Caki2 (cell line): ENCODE data around the gene NEMP2. TPM values are rescaled to one million over a fixed set of nuclear protein-coding genes. Genes with fewer than 3 reads are reported as not detected.

Experiments used
- DNase-seq: peaks from one replicate; pipeline ENCODE4 v3.0.0-alpha.2; 2015; ENCODE audit warnings: low read depth
- in situ Hi-C: cut with HindIII; loops from 2 replicates; pipeline ENCODE4 v1.10.0; 2016; ENCODE audit warnings: low sequenced_read_pairs, low pct_unique_long_range_greater_than_20kb, mixed read lengths
- total RNA-seq: library from RNA; depleted of rRNA; stranded (reverse); fragments of >200 nt; shearing (Covaris generic); gene quantifications from 2 replicates; pipeline ENCODE4 v1.2.3, GENCODE V29; 2014; ENCODE audit warnings: low replicate concordance

NEMP2 gene
- total RNA-seq, 1 experiment from 2014 or later = 10.5 TPM

DNA sequence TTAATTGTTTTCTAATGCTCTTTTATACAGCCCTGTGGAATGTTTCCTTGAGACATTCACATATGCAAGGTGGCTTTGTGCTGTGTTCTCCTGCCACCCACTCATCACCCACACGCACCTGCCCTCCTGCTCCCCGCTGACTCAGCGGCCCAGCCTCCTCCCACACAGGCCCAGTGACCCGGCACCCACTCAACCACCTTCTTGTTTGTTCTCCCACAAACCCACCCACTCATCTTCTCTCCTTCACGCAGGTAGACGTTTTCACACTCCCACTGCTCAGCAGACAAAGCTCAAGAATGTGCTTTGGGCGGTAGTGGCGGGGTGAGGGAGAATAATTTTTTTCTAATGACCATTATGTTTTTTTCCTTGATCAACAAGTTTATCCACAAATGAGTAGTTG, 28.6 kb upstream of the NEMP2 start:
- no peak for DNase-seq
- in situ Hi-C loops = no loop called here

DNA sequence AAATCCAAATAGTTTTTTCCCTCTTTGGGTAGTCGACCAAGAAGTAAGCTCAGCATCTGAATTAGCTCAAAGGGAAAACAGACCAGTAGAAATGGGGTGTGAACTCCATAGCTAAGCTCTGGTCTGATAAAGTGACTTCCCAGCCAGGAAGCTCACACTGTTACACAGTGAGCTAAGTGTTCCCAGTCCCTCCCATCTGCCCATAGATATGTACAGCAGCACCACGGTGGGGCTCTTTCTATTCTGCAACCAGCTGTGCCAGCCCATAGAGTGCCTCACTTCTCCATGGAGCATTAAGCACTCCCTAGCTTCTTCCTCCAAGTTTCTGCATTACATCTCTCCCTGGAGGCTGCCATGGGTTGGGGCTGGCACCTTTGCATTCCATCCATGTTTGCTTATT, 27.6 kb upstream of the NEMP2 start:
- in situ Hi-C loops = no loop called here
- DNase-seq = no peak

DNA sequence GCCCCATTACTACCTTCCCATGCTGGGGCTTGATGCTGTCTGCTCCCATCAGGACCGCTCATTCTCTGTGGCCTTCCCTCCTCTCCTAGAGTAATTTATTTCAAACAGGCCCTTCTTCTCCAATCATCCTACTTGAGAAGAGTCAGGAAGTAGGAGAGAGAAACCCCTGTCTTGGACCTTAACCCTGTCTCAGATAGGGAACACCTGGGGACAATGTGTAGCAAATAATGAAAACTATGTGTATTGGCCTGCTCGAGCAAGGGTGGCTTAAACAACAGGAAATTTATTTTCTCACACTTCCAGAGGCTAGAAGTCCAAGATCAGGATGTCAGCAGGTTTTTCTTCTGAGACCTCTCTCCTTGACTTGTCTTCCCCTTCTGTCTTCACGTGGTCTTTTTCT, 26.6 kb upstream of the NEMP2 start:
- in situ Hi-C loops = no loop called here
- no peak for DNase-seq

DNA sequence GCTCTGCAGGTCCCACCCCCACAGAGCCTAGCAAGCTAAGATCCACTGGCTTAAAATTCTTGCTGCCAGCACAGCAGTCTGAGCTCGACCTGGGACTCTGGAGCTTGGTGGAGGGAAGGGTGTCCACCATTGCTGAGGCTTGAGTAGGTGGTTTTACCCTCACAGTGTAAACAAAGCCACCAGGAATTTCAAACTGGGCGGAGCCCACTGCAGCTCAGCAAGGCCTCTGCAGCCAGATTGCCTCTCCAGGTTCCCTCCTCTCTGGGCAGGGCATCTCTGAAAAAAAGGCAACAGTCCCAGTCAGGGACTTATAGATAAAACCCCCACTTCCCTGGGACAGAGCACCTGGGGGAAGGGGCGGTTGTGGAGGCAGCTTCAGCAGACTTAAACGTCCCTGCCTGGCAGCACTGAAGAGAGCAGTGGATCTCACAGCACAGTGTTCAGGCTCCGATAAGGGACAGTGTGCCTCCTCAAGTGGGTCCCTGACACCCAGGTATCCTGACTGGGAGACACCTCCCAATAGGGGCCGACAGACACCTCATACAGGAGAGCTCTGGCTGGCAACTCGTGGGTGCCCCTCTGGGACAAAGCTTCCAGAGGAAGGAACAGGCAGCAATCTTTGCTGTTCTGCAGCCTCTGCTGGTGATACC, 20.0 kb upstream of the NEMP2 start:
- in situ Hi-C loops = no loop called here
- DNase-seq = no peak

DNA sequence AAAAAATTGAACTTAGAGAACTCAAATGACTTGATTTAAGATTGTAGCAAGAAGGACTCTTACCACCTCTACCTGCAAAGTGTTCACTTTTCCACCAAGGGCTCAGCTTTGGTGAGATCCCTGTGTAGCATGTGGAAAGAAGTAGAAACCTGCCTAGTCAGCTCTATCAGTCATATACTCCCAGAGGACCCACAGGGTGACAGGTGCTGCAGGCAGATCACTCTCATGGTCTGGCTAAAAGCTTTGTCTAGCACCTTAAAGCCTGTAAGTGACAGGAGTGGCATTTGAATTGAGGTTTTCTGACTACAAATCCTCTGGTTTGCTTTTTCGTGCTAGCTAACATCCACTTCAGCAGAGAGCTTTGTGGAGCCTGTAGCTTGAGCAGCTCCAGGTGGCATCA, 18.7 kb upstream of the NEMP2 start:
- no peak for DNase-seq

DNA sequence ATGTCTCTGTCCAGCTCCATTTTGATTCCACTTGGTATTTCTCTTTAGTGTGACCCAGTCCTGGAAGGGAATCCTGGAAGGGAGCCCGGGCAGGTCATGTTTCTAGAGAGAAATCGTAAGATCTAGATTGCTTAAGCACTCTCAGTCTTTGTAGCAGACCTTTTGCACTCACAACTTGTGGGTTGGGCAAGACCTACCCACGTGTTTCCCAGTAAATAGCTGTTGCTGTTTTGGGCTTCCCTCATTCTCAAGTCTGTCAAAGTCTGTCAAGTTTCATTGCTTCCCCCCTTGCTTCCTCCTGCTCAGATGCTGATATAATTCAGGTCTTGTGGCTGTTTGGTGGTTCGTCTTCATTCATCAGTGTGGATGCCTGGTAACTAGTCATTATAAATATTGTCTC, 17.4 kb upstream of the NEMP2 start:
- no peak for DNase-seq

More for the DNA sequence above, 18.7 kb upstream of the NEMP2 start:
- in situ Hi-C loops = no loop called here

DNA sequence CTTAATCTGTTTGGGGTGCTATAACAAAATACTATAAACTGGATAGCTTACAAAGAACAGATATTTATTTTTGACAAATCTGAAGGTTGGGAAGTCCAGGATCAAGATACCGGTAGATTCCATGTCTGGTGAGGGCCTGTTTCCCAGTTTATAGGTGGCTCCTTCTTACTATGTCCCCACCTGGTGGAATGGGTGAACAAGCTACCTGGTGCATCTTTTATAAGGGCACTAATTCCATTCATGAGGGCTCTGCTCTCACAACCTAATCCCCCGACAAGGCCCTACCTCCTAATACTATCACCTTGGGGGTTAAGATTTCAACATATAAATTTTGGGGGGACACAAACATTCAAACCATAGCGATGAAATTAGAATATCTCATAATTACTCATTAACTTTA, 15.6 kb upstream of the NEMP2 start:
- DNase-seq = no peak
- in situ Hi-C loops = no loop called here

More for the DNA sequence above, 17.4 kb upstream of the NEMP2 start:
- in situ Hi-C loops = no loop called here

DNA sequence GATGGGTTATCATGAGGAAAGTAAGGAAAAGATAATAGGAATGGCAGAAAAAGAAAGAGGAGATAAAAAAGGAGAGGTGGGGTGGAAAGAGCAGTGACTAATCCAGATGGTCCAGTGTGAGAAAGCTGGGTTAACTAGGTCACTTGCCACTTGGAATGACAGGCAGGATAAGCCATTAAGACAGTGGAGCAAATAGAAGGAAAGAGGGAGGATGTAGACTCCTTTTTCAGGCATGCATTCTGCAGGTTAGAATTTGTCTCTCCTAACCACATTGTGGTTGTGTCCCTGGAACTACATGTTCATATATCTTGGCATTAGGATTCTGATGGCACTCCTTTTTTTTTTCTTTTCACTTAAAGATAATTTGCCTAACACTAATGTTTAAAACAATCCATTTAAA, 13.4 kb upstream of the NEMP2 start:
- in situ Hi-C loops = no loop called here
- DNase-seq = no peak

DNA sequence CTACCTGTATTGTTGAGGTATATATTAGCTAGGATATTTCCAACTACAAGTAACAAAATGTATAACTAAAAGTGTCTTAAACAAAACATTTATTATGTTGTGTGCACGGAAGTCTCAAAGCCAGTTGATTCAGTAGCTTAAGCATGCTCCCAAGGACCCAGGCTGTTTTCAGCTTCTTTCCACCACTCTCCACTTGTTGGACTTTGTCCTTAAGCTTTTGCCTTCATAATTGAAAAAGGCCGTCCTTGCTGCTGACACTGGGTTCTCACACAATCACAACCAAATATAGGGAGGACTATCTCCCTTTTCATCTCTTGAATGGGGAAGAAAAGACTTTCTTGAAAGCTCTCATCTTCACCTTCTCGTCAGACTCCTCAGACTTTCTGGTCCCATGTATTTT, 12.2 kb upstream of the NEMP2 start:
- in situ Hi-C loops = no loop called here
- no peak for DNase-seq

DNA sequence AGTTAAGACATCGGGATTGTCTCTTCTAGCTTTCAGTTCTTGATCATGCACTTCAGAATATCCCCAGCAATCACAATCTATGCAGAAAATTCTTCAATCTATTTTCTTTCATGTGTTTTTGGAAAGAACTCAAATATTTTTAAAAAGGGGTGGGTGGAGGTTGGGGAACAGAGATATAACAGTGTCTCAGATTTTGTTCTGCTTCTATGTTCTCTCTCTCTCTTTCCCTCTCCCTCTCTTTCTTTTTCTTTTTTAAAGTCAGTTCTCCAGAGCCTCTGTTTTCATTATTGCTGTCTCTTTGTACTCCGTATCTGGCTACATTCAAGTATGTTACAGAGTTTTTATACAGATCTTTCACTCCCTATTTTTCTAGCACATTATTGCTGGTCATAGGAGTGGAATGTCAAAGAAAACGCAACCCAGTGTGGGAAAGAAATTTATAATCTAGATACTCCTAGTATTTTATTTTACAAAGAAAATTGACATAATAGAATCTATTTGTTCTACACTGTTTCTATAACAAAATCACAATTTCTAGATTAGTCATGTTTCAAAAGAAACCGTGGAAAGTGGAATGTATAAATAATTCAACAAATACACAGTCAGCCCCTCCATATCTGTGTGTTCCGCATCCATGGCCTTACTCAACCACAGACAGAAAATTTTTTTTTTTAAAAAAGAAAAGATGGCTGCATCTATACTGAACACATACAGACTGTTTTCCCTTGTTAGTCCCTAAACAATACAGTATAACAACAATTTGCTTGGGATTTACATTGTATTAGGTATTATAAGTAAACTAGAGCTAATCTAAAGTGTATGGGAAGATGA, 11.2 kb upstream of the NEMP2 start:
- in situ Hi-C loops = no loop called here
- DNase-seq = no peak

DNA sequence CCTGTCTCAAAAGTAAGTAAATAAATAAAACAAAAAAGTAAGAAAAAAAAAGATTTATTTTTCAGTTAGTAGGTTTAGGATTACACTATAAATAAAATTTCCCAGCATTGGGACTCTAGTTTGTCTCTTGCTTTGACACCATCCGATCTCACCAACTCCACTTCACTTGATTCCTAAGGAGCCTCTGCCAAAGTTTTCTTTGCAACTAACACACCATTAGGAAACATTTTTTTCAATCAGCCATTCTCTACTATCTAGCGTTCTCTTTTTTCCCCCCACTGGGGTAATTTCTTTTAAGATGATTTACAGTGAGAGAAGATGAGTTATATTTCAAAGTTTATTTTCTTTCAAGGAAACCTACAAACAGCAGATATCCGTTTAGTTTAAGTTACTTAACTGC, 10.6 kb upstream of the NEMP2 start:
- DNase-seq = no peak
- in situ Hi-C loops = no loop called here

DNA sequence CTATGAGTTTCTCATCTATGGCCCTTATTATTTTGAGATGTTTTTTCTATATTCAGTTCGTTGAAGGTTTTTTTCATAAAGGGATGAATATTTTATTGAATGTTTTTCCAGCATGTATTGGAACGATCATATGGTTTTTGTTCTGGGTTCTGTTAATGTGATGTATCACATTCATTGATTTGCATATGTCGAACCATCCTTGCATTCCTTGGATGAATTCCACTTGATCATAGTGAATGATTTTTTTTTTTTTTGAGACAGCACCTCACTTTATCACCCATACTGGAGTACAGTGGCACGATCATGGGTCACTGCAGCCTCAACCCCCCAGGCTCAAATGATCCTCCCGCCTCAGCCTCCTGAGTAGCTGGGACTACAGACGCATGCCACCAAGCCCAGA, 5.5 kb upstream of the NEMP2 start:
- in situ Hi-C loops = no loop called here
- DNase-seq = no peak

DNA sequence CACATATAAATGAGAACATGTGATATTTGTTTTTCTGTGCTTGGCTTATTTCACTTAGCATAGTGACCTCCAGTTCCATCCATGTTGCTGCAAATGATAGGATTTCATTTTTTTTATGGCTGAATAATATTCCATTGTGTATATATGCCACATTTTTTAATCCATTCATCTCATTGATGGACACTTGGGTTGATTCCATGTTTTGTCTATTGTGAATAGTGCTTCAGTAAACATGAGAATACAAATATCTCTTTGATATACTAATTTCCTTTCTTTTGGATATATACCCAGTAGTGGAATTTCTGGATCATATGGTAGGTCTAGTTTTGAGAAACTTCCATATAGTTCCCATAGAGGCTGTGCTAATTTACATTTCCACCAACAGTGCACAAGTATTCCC, 3.7 kb upstream of the NEMP2 start:
- no peak for DNase-seq
- in situ Hi-C loops = no loop called here

DNA sequence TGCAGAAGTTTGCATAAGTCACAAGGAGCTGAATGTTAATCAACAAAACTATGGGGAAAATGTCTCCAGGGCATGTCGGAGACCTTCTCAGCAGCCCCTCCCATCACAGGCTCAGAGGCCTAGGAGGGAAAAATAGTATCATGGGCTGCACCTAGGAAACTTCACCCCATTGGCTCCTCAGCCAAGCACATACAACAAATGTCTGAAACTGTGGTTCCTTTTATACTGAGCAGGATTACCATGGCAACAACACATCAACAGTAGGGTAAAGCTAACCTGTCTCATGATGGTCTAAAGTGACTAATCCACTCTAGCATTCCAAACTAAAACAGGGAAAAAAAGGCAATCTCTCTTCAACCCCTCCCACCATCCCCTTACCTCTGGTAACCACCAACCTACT, 3.2 kb upstream of the NEMP2 start:
- in situ Hi-C loops = no loop called here
- peak; percentile 64 for DNase-seq

DNA sequence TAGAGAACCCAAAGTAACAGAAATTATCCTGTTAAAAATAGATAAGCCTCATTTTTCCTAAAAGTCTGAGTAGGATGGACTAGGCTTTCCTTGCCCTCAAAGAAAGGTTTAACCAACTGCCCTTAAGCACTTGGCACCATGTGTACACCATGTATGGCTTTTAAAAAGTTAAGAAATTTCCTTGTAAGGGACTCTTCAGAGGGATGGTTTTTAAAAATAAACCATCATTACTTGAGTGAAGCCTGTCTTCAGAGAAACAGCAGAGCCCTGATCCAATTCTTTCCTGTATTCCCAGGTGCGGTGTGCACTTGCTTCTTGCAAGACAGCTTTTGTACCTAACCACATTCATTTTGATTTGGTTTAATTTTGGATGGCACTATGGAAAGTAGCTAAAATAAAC, 1.1 kb upstream of the NEMP2 start:
- in situ Hi-C loops = no loop called here
- DNase-seq = no peak

DNA sequence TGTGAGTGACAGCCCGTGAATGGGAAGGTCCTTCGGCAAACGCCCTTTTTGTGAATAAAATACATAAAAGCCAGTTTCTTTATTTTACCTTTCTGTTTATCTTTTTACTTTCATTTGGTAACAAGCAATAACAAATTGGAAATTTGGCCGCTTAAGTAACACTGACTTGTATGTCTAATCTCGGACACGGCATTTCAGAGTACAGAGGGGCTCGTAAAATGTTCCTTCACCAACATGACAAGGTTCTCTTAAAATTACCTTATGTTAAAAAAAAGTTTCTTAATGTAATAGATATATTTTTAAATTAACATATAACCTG, 558 bp upstream of the NEMP2 start:
- in situ Hi-C loops = no loop called here
- no peak for DNase-seq

DNA sequence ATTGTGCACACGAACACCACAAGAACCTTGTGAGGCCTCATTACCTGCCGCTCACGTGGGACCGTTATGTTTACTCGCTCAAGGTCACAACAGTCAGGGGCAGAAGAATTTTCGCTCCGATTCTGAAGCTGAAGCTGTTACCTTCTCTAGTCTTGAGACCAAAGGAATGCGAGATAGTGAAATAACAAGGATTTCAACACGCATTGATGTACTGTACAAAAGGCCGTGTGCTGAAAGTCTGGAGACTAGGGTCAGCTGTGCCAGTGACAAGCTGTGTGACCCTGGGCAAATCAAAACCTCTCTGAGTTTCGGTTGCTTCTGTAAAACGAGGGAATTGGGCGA, 583 bp downstream of the NEMP2 start:
- in situ Hi-C loops = no loop called here
- no peak for DNase-seq

DNA sequence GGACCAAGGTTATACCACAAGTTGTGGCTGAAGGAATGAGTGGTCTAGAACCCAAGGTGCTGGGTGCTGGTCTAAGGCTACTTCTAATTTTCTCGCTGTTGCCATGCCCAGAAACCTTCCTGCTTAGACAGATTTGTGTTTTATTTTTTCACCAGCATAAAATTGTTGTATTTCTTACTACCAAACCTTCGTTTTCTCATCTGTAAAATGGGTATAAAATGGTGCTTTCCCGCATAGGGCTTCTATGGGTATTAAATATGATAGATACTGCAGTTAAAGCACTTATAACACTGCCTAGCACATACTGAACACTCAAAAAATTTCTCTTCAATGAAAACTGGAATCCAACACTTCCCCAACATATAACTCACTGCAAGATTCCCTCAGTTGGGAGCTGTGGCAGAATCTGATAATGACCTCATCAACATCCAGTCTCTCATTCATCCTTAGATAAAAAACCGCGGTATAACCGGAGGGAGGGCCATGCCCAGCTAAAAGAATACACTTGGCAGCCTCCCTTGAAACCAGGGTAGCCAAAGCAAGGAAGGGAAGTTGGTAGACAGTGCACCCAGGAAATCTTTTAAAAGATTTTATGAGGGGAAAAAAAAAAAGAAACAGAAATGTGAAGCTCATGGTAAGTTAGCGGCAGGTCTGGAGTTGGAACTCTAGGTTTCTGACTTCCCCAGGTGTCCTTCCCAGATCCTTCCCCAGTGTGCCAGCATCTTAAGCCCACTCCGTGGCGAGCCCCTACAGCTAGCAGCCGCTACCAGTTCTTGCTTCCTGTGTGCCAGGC, 1.2 kb downstream of the NEMP2 start:
- no peak for DNase-seq

DNA sequence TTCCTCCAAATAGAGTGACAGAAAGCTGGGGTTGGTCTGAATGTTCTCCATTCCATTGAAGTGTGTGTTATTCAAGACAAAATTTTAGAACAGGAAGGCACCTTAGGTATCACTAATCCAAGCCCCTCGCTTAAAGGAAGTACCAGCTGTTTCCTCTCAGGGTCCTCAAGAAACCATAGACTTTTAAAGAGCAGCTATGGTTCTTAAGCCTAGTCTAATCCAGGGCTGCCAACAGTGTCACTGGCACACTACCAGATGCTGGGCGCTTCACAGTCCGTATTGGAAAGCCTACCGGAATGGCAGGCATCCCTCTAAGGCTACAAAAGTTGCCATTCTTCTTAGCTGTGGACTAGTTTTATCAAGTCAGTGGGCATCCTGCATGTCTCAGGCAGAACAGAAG, 1.9 kb downstream of the NEMP2 start:
- in situ Hi-C loops = no loop called here

More for the DNA sequence above, 1.2 kb downstream of the NEMP2 start:
- in situ Hi-C loops = no loop called here

More for the DNA sequence above, 1.9 kb downstream of the NEMP2 start:
- no peak for DNase-seq
